Activated CD4-positive, alpha-beta T cell treated with anti-CD3 and anti-CD28 coated beads, Interleukin-2, Interleukin-4, amounts not matched to agents 100 ng/mL and 50 ng/mL, durations not matched to agents 16 hours and 8 hours (primary cell): Measurements from ENCODE around the gene ZSCAN10.

ENCODE experiments used
- DNase-seq: peaks from one replicate; pipeline ENCODE4 v3.0.0-alpha.2; 2020; ENCODE audit warnings: low spot score

ZSCAN10 gene

DNA sequence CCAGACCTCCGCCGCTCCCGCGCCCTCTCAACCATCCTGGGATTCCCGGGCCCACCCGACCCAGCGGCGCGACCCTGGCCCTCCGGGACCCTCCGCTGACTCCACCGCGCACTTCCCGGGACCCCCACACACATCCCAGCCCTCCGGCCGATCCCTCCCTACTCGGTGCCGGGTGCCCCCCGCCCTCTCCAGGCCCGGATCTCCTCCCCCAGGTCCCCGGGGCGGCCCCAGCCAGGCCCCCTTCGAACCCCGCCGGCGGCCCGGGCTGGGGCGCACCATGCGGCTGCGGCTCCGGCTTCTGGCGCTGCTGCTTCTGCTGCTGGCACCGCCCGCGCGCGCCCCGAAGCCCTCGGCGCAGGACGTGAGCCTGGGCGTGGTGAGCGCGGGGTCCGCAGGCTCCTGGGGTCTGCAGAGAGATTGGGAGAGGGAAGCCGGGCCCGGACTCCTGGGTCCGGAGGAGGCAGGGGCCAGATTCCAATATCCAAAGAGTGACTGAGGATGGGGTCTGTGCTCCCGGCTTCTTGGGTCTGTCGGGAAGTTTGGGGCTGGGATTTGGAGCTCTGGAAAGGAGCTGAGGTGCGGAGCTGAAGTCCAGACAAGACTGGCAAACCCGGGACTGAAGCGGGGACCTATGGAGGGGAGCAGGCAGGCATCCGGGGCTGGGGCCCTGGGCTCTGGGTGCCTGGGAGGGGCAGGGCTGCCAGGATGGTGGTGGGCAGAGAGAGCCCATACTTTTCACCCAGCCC lies 52.3 kb downstream of the ZSCAN10 start:
- no peak for DNase-seq

DNA sequence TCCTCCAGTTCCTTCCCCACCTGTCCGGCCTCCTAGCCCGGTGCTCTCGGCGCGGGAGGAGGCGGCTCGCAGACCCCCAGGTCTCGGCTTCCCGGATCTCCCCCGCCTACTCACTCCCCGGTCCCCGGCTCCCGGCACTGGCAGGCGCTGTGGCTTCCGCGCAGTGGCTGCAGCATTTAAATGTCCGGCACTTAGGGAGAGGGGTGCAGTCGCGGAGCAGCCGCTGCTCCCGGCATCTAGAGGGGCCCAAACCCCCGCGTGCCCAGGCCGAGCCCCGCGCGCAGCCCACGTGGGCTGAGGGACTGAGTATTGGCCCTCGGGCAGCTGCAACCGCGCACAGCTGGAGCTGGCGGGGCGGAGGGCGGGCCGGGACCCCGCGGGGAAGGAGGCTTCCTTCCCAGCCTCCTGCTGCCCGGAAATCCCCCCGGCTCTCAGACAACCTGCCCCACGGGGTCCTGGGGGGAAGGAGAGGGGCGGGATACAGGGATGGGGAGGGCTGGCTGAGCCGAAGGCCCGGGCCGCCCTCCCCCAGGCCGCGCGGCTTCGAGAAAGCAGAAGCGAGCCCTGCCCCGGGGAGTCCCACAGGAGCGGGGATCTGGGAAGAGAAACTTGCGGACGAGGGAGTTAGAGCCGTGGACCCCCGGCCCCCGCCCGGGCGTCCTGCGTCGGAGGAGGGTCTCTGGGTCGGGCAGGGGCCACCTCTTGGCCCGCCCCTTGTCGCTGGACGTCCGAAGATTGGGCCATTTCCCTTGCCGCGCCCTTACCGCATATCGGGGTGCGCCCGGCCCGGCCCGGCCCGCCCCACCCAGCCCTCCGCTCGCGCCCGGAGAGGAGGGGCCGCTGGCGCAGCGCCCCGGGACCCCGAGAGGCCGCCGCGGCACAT lies 53.1 kb downstream of the ZSCAN10 start, which contains the start of gene MMP25:
Gene MMP25 (plus strand): TSS at position 804 of the 883 bp plus-strand sequence. CDS start 357 bp downstream, outside the sequence.
- DNase-seq = no peak

DNA sequence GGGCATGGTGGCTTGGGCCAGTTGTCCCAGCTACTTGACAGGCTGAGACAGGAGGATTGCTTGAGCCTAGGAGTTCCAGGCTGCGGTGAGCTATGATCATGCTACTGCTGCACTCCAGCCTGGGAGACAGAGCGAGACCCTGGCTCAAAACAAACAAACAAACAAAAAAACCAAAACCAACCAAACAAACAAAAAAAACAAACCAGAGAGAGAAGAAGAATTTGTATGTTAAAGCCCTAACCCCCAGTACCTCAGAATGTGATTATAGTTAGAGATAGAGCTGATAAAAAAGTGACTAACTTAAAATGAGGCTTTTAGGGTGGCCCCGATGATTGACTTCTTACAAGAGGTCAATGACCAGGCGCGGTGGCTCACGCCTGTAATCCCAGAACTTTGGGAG lies 54.4 kb downstream of the ZSCAN10 start:
- DNase-seq = no peak

DNA sequence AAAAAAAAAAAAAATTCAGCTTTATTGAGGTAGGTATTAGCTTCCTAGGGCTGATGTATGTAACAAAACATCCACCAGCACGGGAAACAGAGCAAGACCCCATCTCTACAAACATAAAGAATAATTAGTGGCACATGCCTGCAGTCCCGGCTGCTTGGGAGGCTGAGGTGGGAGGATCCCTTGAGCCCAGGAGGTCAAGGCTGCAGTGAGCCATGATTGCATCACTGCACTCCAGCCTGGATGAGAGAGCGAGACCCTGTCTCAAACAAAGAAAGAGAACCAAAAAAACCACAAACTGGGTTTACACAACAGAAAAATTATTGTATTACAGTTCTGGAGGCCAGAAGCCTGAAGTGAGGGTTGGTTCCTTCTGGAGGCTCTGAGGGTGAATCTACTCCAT lies 56.7 kb downstream of the ZSCAN10 start:
- DNase-seq = no peak

DNA sequence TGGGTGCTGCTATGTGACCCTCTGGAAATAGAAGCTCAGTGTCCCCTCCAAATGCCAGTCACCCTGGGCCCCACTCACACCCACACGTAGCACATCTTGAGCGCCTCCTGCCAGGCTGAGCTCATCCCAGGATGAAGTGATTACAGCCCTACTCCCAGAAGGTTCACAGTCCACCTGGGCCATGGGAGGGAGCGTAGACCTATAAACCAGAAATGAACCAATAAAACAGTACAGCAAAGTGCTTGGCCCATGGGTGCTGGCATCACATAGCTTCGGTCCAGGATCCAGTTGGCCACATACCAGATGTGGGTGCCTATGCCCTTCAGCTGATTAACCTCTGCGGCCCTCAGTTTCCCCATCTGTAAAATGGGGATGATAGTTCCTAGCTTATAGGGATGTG lies 60.2 kb downstream of the ZSCAN10 start:
- DNase-seq = no peak
